ENCODE results near the gene RYR3.

RYR3 gene

GRCh38 chr15:33298631-33299030 is 12.1 kb upstream of the RYR3 start:
- no peak for DNase-seq (ENCODE audit: low read depth)
- H3K4me3 ChIP-seq (ENCODE audit: control insufficient read depth, low read depth, low read length): no peak overlapping the region
- TF ChIP-seq, protein P1, sequence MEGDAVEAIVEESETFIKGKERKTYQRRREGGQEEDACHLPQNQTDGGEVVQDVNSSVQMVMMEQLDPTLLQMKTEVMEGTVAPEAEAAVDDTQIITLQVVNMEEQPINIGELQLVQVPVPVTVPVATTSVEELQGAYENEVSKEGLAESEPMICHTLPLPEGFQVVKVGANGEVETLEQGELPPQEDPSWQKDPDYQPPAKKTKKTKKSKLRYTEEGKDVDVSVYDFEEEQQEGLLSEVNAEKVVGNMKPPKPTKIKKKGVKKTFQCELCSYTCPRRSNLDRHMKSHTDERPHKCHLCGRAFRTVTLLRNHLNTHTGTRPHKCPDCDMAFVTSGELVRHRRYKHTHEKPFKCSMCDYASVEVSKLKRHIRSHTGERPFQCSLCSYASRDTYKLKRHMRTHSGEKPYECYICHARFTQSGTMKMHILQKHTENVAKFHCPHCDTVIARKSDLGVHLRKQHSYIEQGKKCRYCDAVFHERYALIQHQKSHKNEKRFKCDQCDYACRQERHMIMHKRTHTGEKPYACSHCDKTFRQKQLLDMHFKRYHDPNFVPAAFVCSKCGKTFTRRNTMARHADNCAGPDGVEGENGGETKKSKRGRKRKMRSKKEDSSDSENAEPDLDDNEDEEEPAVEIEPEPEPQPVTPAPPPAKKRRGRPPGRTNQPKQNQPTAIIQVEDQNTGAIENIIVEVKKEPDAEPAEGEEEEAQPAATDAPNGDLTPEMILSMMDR (IDR thresholded peaks at IDR 0.05; ENCODE audit: control insufficient read depth, insufficient read depth, low read depth, low read length, missing control alignments): no peak

DNA sequence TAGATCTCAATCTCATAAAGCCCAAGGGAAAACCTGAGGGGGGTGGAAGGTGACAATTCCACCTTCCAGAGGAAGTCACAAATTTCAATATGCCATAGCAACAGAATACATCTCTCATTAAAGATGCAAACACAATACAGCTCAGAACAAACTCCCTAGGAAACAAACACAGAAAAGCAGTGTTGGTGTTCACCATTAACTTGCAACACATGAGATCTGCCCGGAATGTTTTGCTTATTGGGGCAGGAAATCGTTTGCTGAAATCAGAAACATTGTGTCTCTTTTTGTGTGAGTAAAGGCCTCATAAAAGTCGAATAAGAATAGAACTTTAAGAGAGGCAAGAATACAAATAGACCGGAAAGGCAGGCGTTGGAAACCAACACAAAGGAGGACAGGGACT is 5.8 kb upstream of the RYR3 start:
- DNase-seq (ENCODE audit: low read depth): no peak
- TF ChIP-seq, protein P1 (IDR thresholded peaks at IDR 0.05; ENCODE audit: control insufficient read depth, insufficient read depth, low read depth, low read length, missing control alignments): no peak
- no peak overlapping the region for H3K4me3 ChIP-seq (ENCODE audit: control insufficient read depth, low read depth, low read length)

DNA sequence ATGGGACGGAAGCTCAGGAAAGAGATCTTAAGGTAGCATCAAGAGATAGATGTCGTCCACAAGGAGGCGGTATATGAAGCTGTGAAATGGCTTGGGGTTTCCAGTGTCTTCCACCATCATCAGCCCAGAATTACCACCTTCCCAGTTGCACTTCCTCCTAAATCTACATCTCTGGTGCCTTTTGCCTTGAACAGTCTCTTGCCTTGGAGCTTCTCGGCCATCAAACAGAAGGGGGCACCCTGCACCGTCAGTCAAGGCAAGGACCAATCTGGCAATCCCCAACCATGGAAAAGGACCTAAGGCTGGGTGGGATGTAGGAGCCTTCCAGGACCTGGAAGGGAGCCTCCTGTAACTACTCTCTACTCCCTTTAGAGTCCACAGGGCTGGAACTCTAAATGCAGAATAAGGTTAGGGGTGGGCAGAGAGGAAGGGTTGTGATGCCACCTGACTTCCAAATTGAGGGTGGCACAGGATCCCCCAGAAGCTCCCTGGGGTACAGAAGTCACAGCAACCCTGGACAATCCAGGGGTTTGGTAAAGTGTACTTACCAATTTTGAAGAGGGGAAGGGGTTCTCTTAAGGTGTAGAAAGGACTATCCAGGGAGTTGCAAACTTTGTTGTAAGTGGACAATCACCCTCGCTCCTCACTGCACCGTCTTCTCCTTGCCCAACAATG is 1.0 kb upstream of the RYR3 start:
- no peak for DNase-seq (ENCODE audit: low read depth)
- no peak overlapping the region for H3K4me3 ChIP-seq (ENCODE audit: control insufficient read depth, low read depth, low read length)
- TF ChIP-seq, protein P1 (IDR thresholded peaks at IDR 0.05; ENCODE audit: control insufficient read depth, insufficient read depth, low read depth, low read length, missing control alignments): no peak

- TF ChIP-seq, protein P1 (IDR thresholded peaks at IDR 0.05; ENCODE audit: control insufficient read depth, insufficient read depth, low read depth, low read length, missing control alignments): no peak
- no peak for DNase-seq (ENCODE audit: low read depth)
- no peak overlapping the region for H3K4me3 ChIP-seq (ENCODE audit: control insufficient read depth, low read depth, low read length)
Measured at GRCh38 chr15:33311312-33311971, 675 bp downstream of the RYR3 start.

DNA sequence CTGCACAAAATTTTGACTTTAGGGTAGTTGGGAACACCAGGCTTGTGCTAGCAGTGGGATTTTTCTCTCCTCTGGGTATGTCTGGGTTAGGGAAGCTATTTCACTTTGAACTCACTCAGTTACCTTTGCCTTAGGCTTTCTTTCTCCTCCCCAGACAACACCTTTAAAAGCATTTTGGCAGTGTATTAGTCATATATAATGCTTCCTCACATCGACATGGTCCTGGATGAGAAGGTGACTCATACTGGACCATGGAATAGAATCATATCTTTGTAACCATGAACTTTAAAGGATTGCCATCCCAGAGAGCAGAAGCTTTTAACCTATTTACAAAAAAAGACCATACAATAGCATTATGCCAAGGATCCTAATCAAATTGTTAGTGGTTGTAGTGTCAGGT is 2.7 kb downstream of the RYR3 start:
- DNase-seq (ENCODE audit: low read depth): no peak
- no peak overlapping the region for H3K4me3 ChIP-seq (ENCODE audit: control insufficient read depth, low read depth, low read length)
- TF ChIP-seq, protein P1 (IDR thresholded peaks at IDR 0.05; ENCODE audit: control insufficient read depth, insufficient read depth, low read depth, low read length, missing control alignments): no peak

- TF ChIP-seq, protein P1 (IDR thresholded peaks at IDR 0.05; ENCODE audit: control insufficient read depth, insufficient read depth, low read depth, low read length, missing control alignments): no peak
- no peak for DNase-seq (ENCODE audit: low read depth)
- no peak overlapping the region for H3K4me3 ChIP-seq (ENCODE audit: control insufficient read depth, low read depth, low read length)
Measured at GRCh38 chr15:33314069-33314468, 3.3 kb downstream of the RYR3 start.

All from AG09309 (cell line).